ENCODE data around the gene RACGAP1.

- TF ChIP-seq CTCF (IDR thresholded peaks at IDR 0.05) (no peak), POLR2A (IDR thresholded peaks at IDR 0.05) (no peak)
These were observed 34.8 kb upstream of the RACGAP1 start for GRCh38 chr12:50060120-50060468.
